ENCODE measurements around the gene BCL3. TPM values are rescaled to one million over a fixed set of nuclear protein-coding genes. Genes with fewer than 3 reads are reported as not detected.

The BCL3 gene
- total RNA-seq, 1 experiment from 2014 or later, result 2.2 TPM

- H3K27ac Mint-ChIP-seq, result no peak overlapping the region
- Histone ChIP-seq H3K4me2 (ENCODE audit: insufficient read depth, insufficient read length, low read length) (no peak overlapping the region), H2AFZ (ENCODE audit: low read length) (no peak overlapping the region), H3K23ac (ENCODE audit: insufficient read length, low read depth, low read length) (no peak overlapping the region), H3K9me3 (ENCODE audit: control insufficient read depth, low read depth, low read length) (no peaks in the 10 kb centered on the region), H2BK15ac (ENCODE audit: low read depth, low read length) (no peak overlapping the region), H2BK12ac (ENCODE audit: insufficient read length, low read depth, low read length) (no peak overlapping the region), H3K27me3 (ENCODE audit: insufficient read depth, low read length) (peaks cover 17% of the 10 kb centered on the region; the same call in 1 of the 2 replicates), H2BK20ac (ENCODE audit: low read depth, low read length, poor library complexity, severe bottlenecking) (no peak overlapping the region), H3K18ac (ENCODE audit: insufficient read length, low read depth, low read length) (no peak overlapping the region), H3K27ac (ENCODE audit: insufficient read length, low read depth, low read length) (no peak overlapping the region), H2AK5ac (ENCODE audit: insufficient read length, low read length) (no peak overlapping the region), H2BK5ac (ENCODE audit: insufficient read length, low read length) (no peak overlapping the region), H3K23me2 (ENCODE audit: insufficient read length, low read depth, low read length, poor library complexity, severe bottlenecking) (no peaks in the 10 kb centered on the region), H4K20me1 (ENCODE audit: control insufficient read depth, insufficient read depth, insufficient read length) (no peaks in the 10 kb centered on the region), H2BK120ac (ENCODE audit: low read depth, low read length, poor library complexity, severe bottlenecking) (no peak overlapping the region), H3K4ac (ENCODE audit: low read depth, low read length) (no peak overlapping the region), H3K79me1 (ENCODE audit: insufficient read depth, low read depth, low read length, poor library complexity, severe bottlenecking) (no peaks in the 10 kb centered on the region), H3K56ac (ENCODE audit: insufficient read length, low read depth, low read length) (no peak overlapping the region), H3T11ph (ENCODE audit: low read length) (no peak overlapping the region), H4K91ac (ENCODE audit: insufficient read length, low read depth, low read length) (no peak overlapping the region), H3K9ac (ENCODE audit: extremely low read depth, insufficient read length, low read length) (no peak overlapping the region), H3K79me2 (ENCODE audit: insufficient read depth, low read length) (no peaks in the 10 kb centered on the region), H4K8ac (replicated peaks; ENCODE audit: insufficient read length, low read depth, low read length) (no peak overlapping the region), H3K4me1 (ENCODE audit: insufficient read depth, low read length) (no peaks in the 10 kb centered on the region; the same call in 1 of the 2 replicates), H3K14ac (ENCODE audit: insufficient read depth, low read length) (no peak overlapping the region), H4K5ac (ENCODE audit: insufficient read length, low read depth, low read length) (no peak overlapping the region)
- WGBS (ENCODE audit: extremely low coverage, insufficient read length, low lambda C conversion rate), result no CpG with 5 or more reads among the region's 20 CpGs
- no peak for DNase-seq
- peaks cover 4 to 29% of the 10 kb centered on the region in 2 experiments for H3K4me1 Mint-ChIP-seq
- no peaks in the 10 kb centered on the region; a peak in 1 of 5 replicates for H3K9me3 Mint-ChIP-seq
- H3K27me3 Mint-ChIP-seq (ENCODE audit: low read depth), result peaks cover 57% of the 10 kb centered on the region
- H3K4me3 Mint-ChIP-seq, result no peak overlapping the region
- no peaks in the 10 kb centered on the region; a peak in 1 of 7 replicates for H3K36me3 Mint-ChIP-seq (ENCODE audit: insufficient read depth in 1 of 3, low read depth in 3 of 3)
- TF ChIP-seq, protein P1, sequence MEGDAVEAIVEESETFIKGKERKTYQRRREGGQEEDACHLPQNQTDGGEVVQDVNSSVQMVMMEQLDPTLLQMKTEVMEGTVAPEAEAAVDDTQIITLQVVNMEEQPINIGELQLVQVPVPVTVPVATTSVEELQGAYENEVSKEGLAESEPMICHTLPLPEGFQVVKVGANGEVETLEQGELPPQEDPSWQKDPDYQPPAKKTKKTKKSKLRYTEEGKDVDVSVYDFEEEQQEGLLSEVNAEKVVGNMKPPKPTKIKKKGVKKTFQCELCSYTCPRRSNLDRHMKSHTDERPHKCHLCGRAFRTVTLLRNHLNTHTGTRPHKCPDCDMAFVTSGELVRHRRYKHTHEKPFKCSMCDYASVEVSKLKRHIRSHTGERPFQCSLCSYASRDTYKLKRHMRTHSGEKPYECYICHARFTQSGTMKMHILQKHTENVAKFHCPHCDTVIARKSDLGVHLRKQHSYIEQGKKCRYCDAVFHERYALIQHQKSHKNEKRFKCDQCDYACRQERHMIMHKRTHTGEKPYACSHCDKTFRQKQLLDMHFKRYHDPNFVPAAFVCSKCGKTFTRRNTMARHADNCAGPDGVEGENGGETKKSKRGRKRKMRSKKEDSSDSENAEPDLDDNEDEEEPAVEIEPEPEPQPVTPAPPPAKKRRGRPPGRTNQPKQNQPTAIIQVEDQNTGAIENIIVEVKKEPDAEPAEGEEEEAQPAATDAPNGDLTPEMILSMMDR (conservative IDR thresholded peaks at IDR 0.05), result no peak
Observed at GRCh38 chr19:44742330-44743061, 6.0 kb upstream of the BCL3 start.

All from H9 (cell line).